Gastrocnemius medialis (tissue), 4 donors: ENCODE measurements around the gene LAMP1. TPM values are rescaled to one million over a fixed set of nuclear protein-coding genes. Genes with fewer than 3 reads are reported as not detected.
A peak's percentile ranks its signal among the peaks of the same experiment; 100 is the strongest.

Experiments used
- ATAC-seq, 2 donors: fragments of 150-250 bp; one replicate each; pipeline ENCODE4 v1.9.1; 2016
- DNase-seq, 2 donors: peaks; one replicate each; pipeline ENCODE4 v3.0.0-alpha.2; 2019
- H3K27ac ChIP-seq, 4 donors: fragments of 200-600 bp; sonication (generic); 1 replicate in 1 of 4; 2 replicates in 3 of 4; pipeline ENCODE4 v1.5.1; 2016 to 2018; ENCODE audit warnings: mild to moderate bottlenecking in 2 of 4, moderate library complexity in 1 of 4
- H3K27me3 ChIP-seq, 3 donors: fragments of 200-600 bp; sonication (generic) in 2 of 3; 1 replicate in 1 of 3; 2 replicates in 2 of 3; pipeline versions ENCODE4 v1.5.1 to v1.6.0; 2016 to 2019; ENCODE audit warnings: mild to moderate bottlenecking in 1 of 3, moderate library complexity in 1 of 3
- H3K36me3 ChIP-seq, 2 donors: fragments of 200-600 bp; sonication (generic) in 1 of 2; one replicate each; pipeline ENCODE4 v1.5.1; 2017 to 2018
- H3K4me1 ChIP-seq, 2 donors: fragments of 200-600 bp; sonication (generic) in 1 of 2; one replicate each; pipeline ENCODE4 v1.5.1; 2016 to 2017; ENCODE audit warnings: mild to moderate bottlenecking in 2 of 2
- H3K4me3 ChIP-seq, 4 donors: fragments of 200-600 bp; sonication (generic) in 3 of 4; 1 replicate in 1 of 4; 2 replicates in 3 of 4; pipeline ENCODE4 v1.5.1; 2016 to 2019; ENCODE audit warnings: mild to moderate bottlenecking in 2 of 4
- H3K9me3 ChIP-seq, 3 donors: fragments of 200-600 bp; sonication (generic) in 2 of 3; 1 replicate in 1 of 3; 2 replicates in 2 of 3; pipeline ENCODE4 v1.5.1; 2016 to 2019
- CTCF ChIP-seq, 5 experiments: fragments of 450-650 bp in 3 of 5; fragments of 200-600 bp in 2 of 5; sonication (generic) in 2 of 5; IDR thresholded peaks in 4 of 5; conservative IDR thresholded peaks in 1 of 5; 1 replicate in 4 of 5; 2 replicates in 1 of 5; pipeline ENCODE4 v1.5.1; 2016 to 2019; ENCODE audit warnings: antibody characterized with exemption in 5 of 5, mild to moderate bottlenecking in 3 of 5, moderate library complexity in 3 of 5
- POLR2A ChIP-seq, 2 donors: fragments of 450-650 bp; IDR thresholded peaks; one replicate each; pipeline ENCODE4 v1.6.1; 2017; ENCODE audit warnings: antibody characterized with exemption in 2 of 2, mild to moderate bottlenecking in 2 of 2, moderate library complexity in 2 of 2
- in situ Hi-C, 4 donors: fragments of 200-750 bp; cut with MboI; loops; one replicate each; pipeline versions ENCODE4 v1.15.0 to v1.8.0; 2017; ENCODE audit warnings: low sequenced_read_pairs in 4 of 4
- intact Hi-C: fragments of 100-400 bp; cut with DNase I; formaldehyde crosslinking; loops from one replicate; pipeline ENCODE4 v1.15.1; 2023; ENCODE audit warnings: low total_unique reads
- total RNA-seq, 4 donors: library from RNA; depleted of rRNA; stranded (reverse); fragments of >200 nt; gene quantifications; one replicate each; pipeline versions ENCODE4 v1.1.0 to v1.2.3, GENCODE V29; 2016

LAMP1 gene
- total RNA-seq, 4 donors from 2014 or later = 36.4 to 80.9 (median 66.9) TPM

- in situ Hi-C loops = loop anchor here in 2 of 4 donors (10.0 kb wide), 2 partner anchors 111 to 121 kb away; no protein-coding TSS in a partner anchor
- no peak for ATAC-seq
- H3K27ac ChIP-seq = no peak overlapping the region
- no peaks in the 10 kb centered on the region for H3K36me3 ChIP-seq
- H3K4me1 ChIP-seq = peaks cover 0 to 7% of the 10 kb centered on the region in 2 donors
- no peaks in the 10 kb centered on the region for H3K9me3 ChIP-seq
- DNase-seq = no peak
- H3K27me3 ChIP-seq = no peaks in the 10 kb centered on the region
- intact Hi-C loops = loop anchor here (5.0 kb wide), 1 partner anchor 179 kb away; the partner anchor contains the start of gene ADPRHL1
- TF ChIP-seq POLR2A (IDR thresholded peaks at IDR 0.05) (no peak), CTCF (IDR thresholded peaks at IDR 0.05 in 4 of 5, conservative IDR thresholded peaks at IDR 0.05 in 1 of 5) (no peak)
- H3K4me3 ChIP-seq = no peak overlapping the region
Measured at GRCh38 chr13:113273321-113273720, 23.7 kb upstream of the LAMP1 start.

- Histone ChIP-seq H3K9me3 (no peaks in the 10 kb centered on the region), H3K4me3 (no peak overlapping the region), H3K27ac (no peak overlapping the region), H3K27me3 (no peaks in the 10 kb centered on the region), H3K4me1 (peaks cover 0 to 7% of the 10 kb centered on the region in 2 donors), H3K36me3 (no peaks in the 10 kb centered on the region)
- in situ Hi-C loops = loop anchor here in 2 of 4 donors (10.0 kb wide), 2 partner anchors 111 to 121 kb away; no protein-coding TSS in a partner anchor
- intact Hi-C loops = loop anchor here (2.0 to 5.0 kb wide), 3 partner anchors 17 to 178 kb away; partner anchors contain the start of gene ADPRHL1
- no peak for TF ChIP-seq CTCF (IDR thresholded peaks at IDR 0.05 in 4 of 5, conservative IDR thresholded peaks at IDR 0.05 in 1 of 5)
- TF ChIP-seq POLR2A (IDR thresholded peaks at IDR 0.05) = no peak
- DNase-seq (no peak), ATAC-seq (no peak)
Measured at GRCh38 chr13:113273851-113274590, 23.0 kb upstream of the LAMP1 start.

- Histone ChIP-seq H3K36me3 (no peaks in the 10 kb centered on the region), H3K27me3 (no peaks in the 10 kb centered on the region), H3K4me3 (no peak overlapping the region), H3K9me3 (no peaks in the 10 kb centered on the region), H3K27ac (no peak overlapping the region), H3K4me1 (peaks cover 0 to 7% of the 10 kb centered on the region in 2 donors)
- intact Hi-C loops = loop anchor here (2.0 to 5.0 kb wide), 3 partner anchors 16 to 178 kb away; partner anchors contain the start of gene ADPRHL1
- TF ChIP-seq POLR2A (IDR thresholded peaks at IDR 0.05) (no peak), CTCF (IDR thresholded peaks at IDR 0.05 in 4 of 5, conservative IDR thresholded peaks at IDR 0.05 in 1 of 5) (no peak)
- ATAC-seq = no peak
- DNase-seq = no peak
- in situ Hi-C loops = loop anchor here (10.0 to 25.0 kb wide), 3 partner anchors 110 to 120 kb away; no protein-coding TSS in a partner anchor
Measured at GRCh38 chr13:113274721-113275120, 22.3 kb upstream of the LAMP1 start.

- peak; percentile 40 to 71 for ATAC-seq
- in situ Hi-C loops = loop anchor here (10.0 to 25.0 kb wide), 3 partner anchors 109 to 119 kb away; no protein-coding TSS in a partner anchor
Measured at GRCh38 chr13:113275387-113275786, 21.7 kb upstream of the LAMP1 start.

More at GRCh38 chr13:113275387-113275786, 21.7 kb upstream of the LAMP1 start:
- Histone ChIP-seq H3K27me3 (no peaks in the 10 kb centered on the region), H3K4me3 (no peak overlapping the region), H3K27ac (no peak overlapping the region), H3K36me3 (no peaks in the 10 kb centered on the region), H3K4me1 (peaks cover 0 to 7% of the 10 kb centered on the region in 2 donors), H3K9me3 (no peaks in the 10 kb centered on the region)
- TF ChIP-seq CTCF (IDR thresholded peaks at IDR 0.05 in 4 of 5, conservative IDR thresholded peaks at IDR 0.05 in 1 of 5) (peak; percentile 50 to 65 (median 59)), POLR2A (IDR thresholded peaks at IDR 0.05) (no peak)
- intact Hi-C loops = loop anchor here (2.0 kb wide), 2 partner anchors 15 to 117 kb away; no protein-coding TSS in a partner anchor
- peak in 1 of 2 donors; percentile 37 for DNase-seq
